SK-N-SH (cell line): ENCODE measurements around the gene DENND1A. TPM values are rescaled to one million over a fixed set of nuclear protein-coding genes. Genes with fewer than 3 reads are reported as not detected.

Experiments used
- CTCF ChIA-PET: fragments of 300-600, 350-600 bp; formaldehyde crosslinking; extraction: SDS; loops from one replicate; lab custom pipeline; 2021; lab: Yijun Ruan, JAX
- POLR2A ChIA-PET: fragments of 350-600 bp; sonication (Branson Sonifier 250); formaldehyde crosslinking; extraction: SDS; loops from one replicate; lab custom pipeline; 2020; ENCODE audit warnings: antibody characterized with exemption, inconsistent platforms; lab: Yijun Ruan, JAX
- DNase-seq: peaks from one replicate; pipeline ENCODE4 v3.0.0; 2012
- H2AFZ ChIP-seq: fragments of 200-600 bp; sonication (generic); 2 replicates; pipeline ENCODE4 v1.8.1; 2016; ENCODE audit warnings: antibody characterized with exemption, mild to moderate bottlenecking, low read depth
- H3F3A ChIP-seq: fragments of 200-600 bp; sonication (generic); replicated peaks from 2 replicates; pipeline ENCODE3; 2016; ENCODE audit warnings: antibody characterized with exemption, mild to moderate bottlenecking; ENCODE audit not compliant: insufficient read depth
- H3K27ac ChIP-seq, 2 experiments: fragments of 200-500 bp in 1 of 2; fragments of 200-600 bp in 1 of 2; sonication (Bioruptor generic) in 1 of 2; sonication (generic), shearing (Covaris generic) in 1 of 2; 2 replicates each; pipeline versions ENCODE4 v1.5.1 to v1.6.1; 2014 to 2016; ENCODE audit warnings: low read depth in 2 of 2, inconsistent platforms in 1 of 2, low read length in 1 of 2, mild to moderate bottlenecking in 1 of 2, mixed read lengths in 1 of 2
- H3K27me3 ChIP-seq: fragments of 200-600 bp; sonication (generic), shearing (Covaris generic); 2 replicates; pipeline ENCODE4 v1.6.1; 2016; ENCODE audit warnings: mixed run types; ENCODE audit not compliant: insufficient read depth
- H3K36me3 ChIP-seq, 2 experiments: fragments of 200-500 bp in 1 of 2; fragments of 200-600 bp in 1 of 2; sonication (Bioruptor generic) in 1 of 2; sonication (generic) in 1 of 2; replicated peaks in 1 of 2; 2 replicates each; pipeline versions ENCODE3 to v1.5.1; 2014 to 2016; ENCODE audit warnings: low read length in 1 of 2, mild to moderate bottlenecking in 1 of 2; ENCODE audit not compliant: insufficient read depth in 2 of 2, control insufficient read depth in 1 of 2
- H3K4me1 ChIP-seq, 2 experiments: fragments of 200-500 bp in 1 of 2; fragments of 200-600 bp in 1 of 2; sonication (Bioruptor generic) in 1 of 2; sonication (generic), shearing (Covaris generic) in 1 of 2; 2 replicates each; pipeline versions ENCODE4 v1.5.1 to v1.6.1; 2014 to 2016; ENCODE audit warnings: low read depth in 1 of 2, low read length in 1 of 2, mixed run types in 1 of 2; ENCODE audit not compliant: insufficient read depth in 2 of 2, control insufficient read depth in 1 of 2
- H3K4me2 ChIP-seq: fragments of 200-600 bp; sonication (generic), shearing (Covaris generic); 2 replicates; pipeline ENCODE4 v1.6.1; 2017; ENCODE audit warnings: mixed run types
- H3K4me3 ChIP-seq, 2 experiments: fragments of 200-500 bp in 1 of 2; fragments of 200-600 bp in 1 of 2; sonication (Bioruptor generic) in 1 of 2; sonication (generic), shearing (Covaris generic) in 1 of 2; 2 replicates each; pipeline versions ENCODE4 v1.5.1 to v1.8.1; 2014 to 2016; ENCODE audit warnings: low read depth in 2 of 2, inconsistent platforms in 1 of 2, low read length in 1 of 2, mild to moderate bottlenecking in 1 of 2, mixed read lengths in 1 of 2, moderate library complexity in 1 of 2
- H3K79me2 ChIP-seq: fragments of 200-600 bp; sonication (generic); 2 replicates; pipeline ENCODE4 v1.8.1; 2017; ENCODE audit warnings: mild to moderate bottlenecking; ENCODE audit not compliant: insufficient read depth
- H3K9ac ChIP-seq: fragments of 200-600 bp; sonication (generic); 2 replicates; pipeline ENCODE4 v1.6.1; 2017; ENCODE audit warnings: mixed run types
- H3K9me2 ChIP-seq: fragments of 200-600 bp; sonication (generic); 2 replicates; pipeline ENCODE4 v1.6.1; 2017; ENCODE audit warnings: mixed run types
- H3K9me3 ChIP-seq: fragments of 200-600 bp; sonication (generic); 2 replicates; pipeline ENCODE4 v1.6.1; 2017; ENCODE audit warnings: mixed run types, mild to moderate bottlenecking, moderate library complexity
- H4K20me1 ChIP-seq: fragments of 200-600 bp; sonication (generic); 2 replicates; pipeline ENCODE4 v1.6.1; 2017; ENCODE audit warnings: mild to moderate bottlenecking, mixed run types; ENCODE audit not compliant: insufficient read depth
- CHD2 ChIP-seq: fragments of 150-350 bp; IDR thresholded peaks from 2 replicates; pipeline ENCODE4 v1.6.1; 2018; ENCODE audit warnings: low read length; ENCODE audit not compliant: partially characterized antibody
- ELF1 ChIP-seq: IDR thresholded peaks from 2 replicates; pipeline ENCODE4 v1.4.0; 2012
- EP300 ChIP-seq, 2 experiments: IDR thresholded peaks; 2 replicates each; pipeline versions ENCODE4 v1.4.0 to v1.6.1; 2012; ENCODE audit warnings: borderline replicate concordance in 1 of 2, low read depth in 1 of 2, low read length in 1 of 2
- EZH2phosphoT487 ChIP-seq: fragments of 200-600 bp; sonication (generic); IDR thresholded peaks from 2 replicates; pipeline ENCODE4 v1.6.1; 2017; ENCODE audit warnings: low read depth, mixed run types, mild to moderate bottlenecking, antibody characterized with exemption, moderate library complexity, borderline replicate concordance
- FOSL2 ChIP-seq: IDR thresholded peaks from 2 replicates; pipeline ENCODE4 v1.4.0; 2012; ENCODE audit warnings: low read depth, mild to moderate bottlenecking, moderate library complexity, borderline replicate concordance
- GATA2 ChIP-seq: sonication (generic); formaldehyde crosslinking; IDR thresholded peaks from 2 replicates; pipeline ENCODE4 v1.5.0; 2020; ENCODE audit warnings: mild to moderate bottlenecking, missing genetic modification reagents
- POLR2AphosphoS5 ChIP-seq: IDR thresholded peaks from 2 replicates; pipeline ENCODE4 v1.6.1; 2012; ENCODE audit warnings: low read depth, low read length
- SMC3 ChIP-seq: IDR thresholded peaks from 2 replicates; pipeline ENCODE4 v1.6.1; 2012; ENCODE audit warnings: low read depth, low read length, improper control_type of control experiment
- TEAD4 ChIP-seq: IDR thresholded peaks from 2 replicates; pipeline ENCODE4 v1.4.0; 2012; ENCODE audit warnings: mild to moderate bottlenecking, borderline replicate concordance; ENCODE audit not compliant: insufficient read depth
- WGBS: methylation state at CpG from one replicate; pipeline ENCODE4 v1.1.6; 2017; ENCODE audit warnings: low lambda C conversion rate; 5-methylcytosine and 5-hydroxymethylcytosine counted together
- polyA plus RNA-seq, 3 experiments: library from polyadenylated mRNA; depleted of rRNA; stranded (reverse); fragments of >200 nt; gene quantifications; 2 replicates each; pipeline ENCODE4 v1.2.3, GENCODE V29; 2012
- TF ChIP-seq, protein P1 (sequence below): IDR thresholded peaks from 2 replicates; pipeline ENCODE4 v1.6.1; 2012; ENCODE audit warnings: mild to moderate bottlenecking, low read depth, low read length, moderate library complexity
- TF ChIP-seq, protein P2 (sequence below): IDR thresholded peaks from 2 replicates; pipeline ENCODE4 v1.4.0; 2012; ENCODE audit warnings: low read depth
- TF ChIP-seq, protein P3 (sequence below): IDR thresholded peaks from 2 replicates; pipeline ENCODE4 v1.4.0; 2012; ENCODE audit warnings: low read depth, borderline replicate concordance
- TF ChIP-seq, protein P4 (sequence below): fragments of 150-350 bp; IDR thresholded peaks from 2 replicates; pipeline ENCODE4 v1.6.1; 2017; ENCODE audit warnings: antibody characterized with exemption, low read length, low read depth, borderline replicate concordance
- TF ChIP-seq, protein P5 (sequence below): fragments of 150-350 bp; IDR thresholded peaks from 2 replicates; pipeline ENCODE4 v1.6.1; 2016; ENCODE audit warnings: mild to moderate bottlenecking, low read depth, low read length
- TF ChIP-seq, protein P6 (sequence below): IDR thresholded peaks from 2 replicates; pipeline ENCODE4; 2012

Gene DENND1A
- polyA plus RNA-seq, 1 of the 3 experiments (the other 2 are of a cell fraction), result 25.4 TPM

DNA sequence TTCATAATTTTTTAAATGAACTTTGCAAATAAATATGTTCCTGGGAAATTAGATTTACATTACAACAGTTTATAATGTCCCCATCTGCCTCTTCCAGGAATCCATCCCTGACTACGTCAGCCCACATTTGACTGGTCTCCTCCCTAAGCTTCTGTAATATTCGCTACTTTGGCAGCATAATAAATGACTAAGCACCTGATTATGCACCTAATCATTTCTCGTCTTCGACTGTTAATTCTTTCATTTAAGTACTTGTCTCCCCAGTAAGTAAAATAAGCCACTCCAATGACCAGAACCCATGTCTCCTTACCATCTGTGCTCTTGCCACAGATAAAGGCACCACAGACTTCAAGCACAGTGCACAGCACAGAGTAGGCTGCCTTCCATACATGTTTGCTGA, 122.7 kb downstream of the DENND1A start:
- WGBS, result 92% methylated on average over 4 of the region's 4 CpGs
- Histone ChIP-seq H3K36me3 (no peaks in the 10 kb centered on the region), H2AFZ (no peak overlapping the region), H3K4me1 (no peaks in the 10 kb centered on the region), H3K9ac (no peak overlapping the region), H4K20me1 (no peaks in the 10 kb centered on the region), H3K4me3 (no peak overlapping the region), H3K9me3 (no peaks in the 10 kb centered on the region), H3K4me2 (no peak overlapping the region), H3F3A (no peaks in the 10 kb centered on the region), H3K9me2 (no peaks in the 10 kb centered on the region), H3K27ac (no peak overlapping the region), H3K27me3 (no peaks in the 10 kb centered on the region), H3K79me2 (no peaks in the 10 kb centered on the region)
- TF ChIP-seq POLR2AphosphoS5 (no peak), SMC3 (no peak), EP300 (IDR thresholded peaks at IDR 0.05; ENCODE audit: borderline replicate concordance in 1 of 2, low read depth in 1 of 2, low read length in 1 of 2) (no peak), ELF1 (no peak), CHD2 (no peak), GATA2 (CRISPR knock-in tag) (no peak), FOSL2 (no peak), EZH2phosphoT487 (no peak), TEAD4 (no peak)
- TF ChIP-seq, protein P1, sequence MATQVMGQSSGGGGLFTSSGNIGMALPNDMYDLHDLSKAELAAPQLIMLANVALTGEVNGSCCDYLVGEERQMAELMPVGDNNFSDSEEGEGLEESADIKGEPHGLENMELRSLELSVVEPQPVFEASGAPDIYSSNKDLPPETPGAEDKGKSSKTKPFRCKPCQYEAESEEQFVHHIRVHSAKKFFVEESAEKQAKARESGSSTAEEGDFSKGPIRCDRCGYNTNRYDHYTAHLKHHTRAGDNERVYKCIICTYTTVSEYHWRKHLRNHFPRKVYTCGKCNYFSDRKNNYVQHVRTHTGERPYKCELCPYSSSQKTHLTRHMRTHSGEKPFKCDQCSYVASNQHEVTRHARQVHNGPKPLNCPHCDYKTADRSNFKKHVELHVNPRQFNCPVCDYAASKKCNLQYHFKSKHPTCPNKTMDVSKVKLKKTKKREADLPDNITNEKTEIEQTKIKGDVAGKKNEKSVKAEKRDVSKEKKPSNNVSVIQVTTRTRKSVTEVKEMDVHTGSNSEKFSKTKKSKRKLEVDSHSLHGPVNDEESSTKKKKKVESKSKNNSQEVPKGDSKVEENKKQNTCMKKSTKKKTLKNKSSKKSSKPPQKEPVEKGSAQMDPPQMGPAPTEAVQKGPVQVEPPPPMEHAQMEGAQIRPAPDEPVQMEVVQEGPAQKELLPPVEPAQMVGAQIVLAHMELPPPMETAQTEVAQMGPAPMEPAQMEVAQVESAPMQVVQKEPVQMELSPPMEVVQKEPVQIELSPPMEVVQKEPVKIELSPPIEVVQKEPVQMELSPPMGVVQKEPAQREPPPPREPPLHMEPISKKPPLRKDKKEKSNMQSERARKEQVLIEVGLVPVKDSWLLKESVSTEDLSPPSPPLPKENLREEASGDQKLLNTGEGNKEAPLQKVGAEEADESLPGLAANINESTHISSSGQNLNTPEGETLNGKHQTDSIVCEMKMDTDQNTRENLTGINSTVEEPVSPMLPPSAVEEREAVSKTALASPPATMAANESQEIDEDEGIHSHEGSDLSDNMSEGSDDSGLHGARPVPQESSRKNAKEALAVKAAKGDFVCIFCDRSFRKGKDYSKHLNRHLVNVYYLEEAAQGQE, result no peak
- TF ChIP-seq, protein P2, sequence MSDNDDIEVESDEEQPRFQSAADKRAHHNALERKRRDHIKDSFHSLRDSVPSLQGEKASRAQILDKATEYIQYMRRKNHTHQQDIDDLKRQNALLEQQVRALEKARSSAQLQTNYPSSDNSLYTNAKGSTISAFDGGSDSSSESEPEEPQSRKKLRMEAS, result no peak
- TF ChIP-seq, protein P3, sequence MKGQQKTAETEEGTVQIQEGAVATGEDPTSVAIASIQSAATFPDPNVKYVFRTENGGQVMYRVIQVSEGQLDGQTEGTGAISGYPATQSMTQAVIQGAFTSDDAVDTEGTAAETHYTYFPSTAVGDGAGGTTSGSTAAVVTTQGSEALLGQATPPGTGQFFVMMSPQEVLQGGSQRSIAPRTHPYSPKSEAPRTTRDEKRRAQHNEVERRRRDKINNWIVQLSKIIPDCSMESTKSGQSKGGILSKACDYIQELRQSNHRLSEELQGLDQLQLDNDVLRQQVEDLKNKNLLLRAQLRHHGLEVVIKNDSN, result no peak
- TF ChIP-seq, protein P4, sequence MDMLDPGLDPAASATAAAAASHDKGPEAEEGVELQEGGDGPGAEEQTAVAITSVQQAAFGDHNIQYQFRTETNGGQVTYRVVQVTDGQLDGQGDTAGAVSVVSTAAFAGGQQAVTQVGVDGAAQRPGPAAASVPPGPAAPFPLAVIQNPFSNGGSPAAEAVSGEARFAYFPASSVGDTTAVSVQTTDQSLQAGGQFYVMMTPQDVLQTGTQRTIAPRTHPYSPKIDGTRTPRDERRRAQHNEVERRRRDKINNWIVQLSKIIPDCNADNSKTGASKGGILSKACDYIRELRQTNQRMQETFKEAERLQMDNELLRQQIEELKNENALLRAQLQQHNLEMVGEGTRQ, result no peak
- TF ChIP-seq, protein P5, sequence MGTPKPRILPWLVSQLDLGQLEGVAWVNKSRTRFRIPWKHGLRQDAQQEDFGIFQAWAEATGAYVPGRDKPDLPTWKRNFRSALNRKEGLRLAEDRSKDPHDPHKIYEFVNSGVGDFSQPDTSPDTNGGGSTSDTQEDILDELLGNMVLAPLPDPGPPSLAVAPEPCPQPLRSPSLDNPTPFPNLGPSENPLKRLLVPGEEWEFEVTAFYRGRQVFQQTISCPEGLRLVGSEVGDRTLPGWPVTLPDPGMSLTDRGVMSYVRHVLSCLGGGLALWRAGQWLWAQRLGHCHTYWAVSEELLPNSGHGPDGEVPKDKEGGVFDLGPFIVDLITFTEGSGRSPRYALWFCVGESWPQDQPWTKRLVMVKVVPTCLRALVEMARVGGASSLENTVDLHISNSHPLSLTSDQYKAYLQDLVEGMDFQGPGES, result no peak
- TF ChIP-seq, protein P6, sequence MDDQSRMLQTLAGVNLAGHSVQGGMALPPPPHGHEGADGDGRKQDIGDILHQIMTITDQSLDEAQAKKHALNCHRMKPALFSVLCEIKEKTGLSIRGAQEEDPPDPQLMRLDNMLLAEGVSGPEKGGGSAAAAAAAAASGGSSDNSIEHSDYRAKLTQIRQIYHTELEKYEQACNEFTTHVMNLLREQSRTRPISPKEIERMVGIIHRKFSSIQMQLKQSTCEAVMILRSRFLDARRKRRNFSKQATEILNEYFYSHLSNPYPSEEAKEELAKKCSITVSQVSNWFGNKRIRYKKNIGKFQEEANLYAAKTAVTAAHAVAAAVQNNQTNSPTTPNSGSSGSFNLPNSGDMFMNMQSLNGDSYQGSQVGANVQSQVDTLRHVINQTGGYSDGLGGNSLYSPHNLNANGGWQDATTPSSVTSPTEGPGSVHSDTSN, result no peak
- CTCF ChIA-PET, result interaction anchor here (0.6 kb wide), 1 partner anchor 11 kb away, joined by 3 read pairs; no protein-coding TSS in a partner anchor
- no peak for DNase-seq
- POLR2A ChIA-PET, result no interaction called here
